Ishikawa (cell line): ENCODE data around the gene FTO.

Experiments
- CEBPB ChIP-seq: IDR thresholded peaks from 2 replicates; pipeline ENCODE4 v1.6.1; 2012
- CREB1 ChIP-seq: IDR thresholded peaks from 2 replicates; pipeline ENCODE4 v1.6.1; 2012; ENCODE audit warnings: low read depth
- EGR1 ChIP-seq: IDR thresholded peaks from 2 replicates; pipeline ENCODE4 v1.6.1; 2012
- EP300 ChIP-seq: IDR thresholded peaks from 2 replicates; pipeline ENCODE4 v1.6.1; 2012; ENCODE audit warnings: borderline replicate concordance
- FOXM1 ChIP-seq: IDR thresholded peaks from 2 replicates; pipeline ENCODE4 v1.6.1; 2012; ENCODE audit warnings: low read depth, borderline replicate concordance
- MAX ChIP-seq: IDR thresholded peaks from 2 replicates; pipeline ENCODE4 v1.6.1; 2012
- NFIC ChIP-seq: IDR thresholded peaks from 2 replicates; pipeline ENCODE4 v1.6.1; 2012
- RAD21 ChIP-seq: IDR thresholded peaks from 2 replicates; pipeline ENCODE4 v1.6.1; 2012; ENCODE audit warnings: low read depth
- REST ChIP-seq: IDR thresholded peaks from 2 replicates; pipeline ENCODE4 v1.6.1; 2012; ENCODE audit warnings: low read depth, mild to moderate bottlenecking
- TAF1 ChIP-seq: IDR thresholded peaks from 2 replicates; pipeline ENCODE4 v1.6.1; 2012; ENCODE audit warnings: low read depth, mild to moderate bottlenecking
- TCF12 ChIP-seq: IDR thresholded peaks from 2 replicates; pipeline ENCODE4 v1.6.1; 2012; ENCODE audit warnings: low read depth
- TEAD4 ChIP-seq: IDR thresholded peaks from 2 replicates; pipeline ENCODE4 v1.6.1; 2012
- USF1 ChIP-seq: IDR thresholded peaks from 2 replicates; pipeline ENCODE4 v1.6.1; 2012
- YY1 ChIP-seq: IDR thresholded peaks from 2 replicates; pipeline ENCODE4 v1.6.1; 2012; ENCODE audit warnings: low read depth
- ZBTB7A ChIP-seq: IDR thresholded peaks from 2 replicates; pipeline ENCODE4 v1.6.1; 2012; ENCODE audit warnings: low read depth

Gene FTO

GRCh38 chr16:53666786-53667415 lies 37.1 kb upstream of the FTO start:
- TF ChIP-seq TAF1 (no peak), ZBTB7A (no peak), REST (no peak), EGR1 (no peak), TEAD4 (no peak), CREB1 (no peak), RAD21 (no peak), EP300 (no peak), TCF12 (no peak), MAX (no peak), USF1 (no peak), FOXM1 (no peak), CEBPB (no peak), NFIC (no peak), YY1 (no peak)

GRCh38 chr16:53668869-53669268 lies 35.1 kb upstream of the FTO start:
- no peak for TF ChIP-seq YY1

GRCh38 chr16:53672461-53672860 lies 31.5 kb upstream of the FTO start:
- no peak for TF ChIP-seq CEBPB
- TF ChIP-seq YY1 = no peak
- no peak for TF ChIP-seq RAD21
- no peak for TF ChIP-seq TCF12
- no peak for TF ChIP-seq TEAD4
- TF ChIP-seq ZBTB7A = no peak
- TF ChIP-seq MAX = no peak
- no peak for TF ChIP-seq FOXM1
- TF ChIP-seq TAF1 = no peak
- TF ChIP-seq USF1 = no peak
- TF ChIP-seq EP300 = no peak
- TF ChIP-seq NFIC = no peak

- TF ChIP-seq NFIC (no peak), CEBPB (no peak), FOXM1 (no peak), YY1 (no peak), ZBTB7A (no peak), CREB1 (no peak), TEAD4 (no peak)
Observed at GRCh38 chr16:53673189-53673588, 30.8 kb upstream of the FTO start.

GRCh38 chr16:53678155-53678554 lies 25.8 kb upstream of the FTO start:
- TF ChIP-seq YY1 (no peak), MAX (no peak), NFIC (no peak), TCF12 (no peak), ZBTB7A (no peak), EP300 (no peak), CREB1 (no peak)

GRCh38 chr16:53678756-53679343 lies 25.1 kb upstream of the FTO start:
- TF ChIP-seq USF1 = no peak
- TF ChIP-seq MAX = no peak
- TF ChIP-seq EP300 = no peak
- no peak for TF ChIP-seq ZBTB7A
- TF ChIP-seq YY1 = no peak
- no peak for TF ChIP-seq CEBPB
- no peak for TF ChIP-seq EGR1
- no peak for TF ChIP-seq FOXM1
- TF ChIP-seq TAF1 = no peak
- TF ChIP-seq RAD21 = no peak
- TF ChIP-seq REST = no peak
- no peak for TF ChIP-seq NFIC
- no peak for TF ChIP-seq TCF12
- TF ChIP-seq TEAD4 = no peak
